SH-SY5Y (cell line): Measurements from ENCODE around the gene ZCCHC24.

Source experiments
- GATA2 ChIP-seq: IDR thresholded peaks from 2 replicates; pipeline ENCODE4 v1.6.1; 2011; ENCODE audit warnings: mild to moderate bottlenecking, low read depth, low read length
- GATA3 ChIP-seq: IDR thresholded peaks from 2 replicates; pipeline ENCODE4 v1.6.1; 2011; ENCODE audit warnings: low read depth, mild to moderate bottlenecking, low read length, moderate library complexity

DNA sequence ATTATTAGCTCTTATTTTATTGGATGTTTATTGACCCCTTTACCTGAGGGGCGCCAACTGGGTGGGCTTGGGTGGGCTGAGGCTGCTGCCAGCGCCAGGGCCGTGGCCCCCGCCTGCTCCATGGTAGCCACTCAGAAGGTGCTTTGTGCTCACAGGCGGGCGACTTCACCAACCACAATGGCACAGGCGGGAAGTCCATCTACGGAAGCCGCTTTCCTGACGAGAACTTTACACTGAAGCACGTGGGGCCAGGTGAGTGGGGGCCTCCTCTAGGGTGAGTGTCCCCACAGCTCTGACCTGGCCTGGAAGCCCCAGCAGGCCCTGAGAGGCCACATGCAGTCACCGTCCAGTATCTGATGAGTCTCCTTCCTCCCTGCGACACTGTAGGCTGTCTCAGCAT, 94.1 kb downstream of the ZCCHC24 start:
- no peak for TF ChIP-seq GATA2
- no peak for TF ChIP-seq GATA3
